ENCODE results near the gene LZTS3.
"Not testable (repeated sequence)": the region's sequence is repeated elsewhere in the genome, so short reads cannot be mapped to it uniquely, and the experiment has no call there.

LZTS3 gene

DNA sequence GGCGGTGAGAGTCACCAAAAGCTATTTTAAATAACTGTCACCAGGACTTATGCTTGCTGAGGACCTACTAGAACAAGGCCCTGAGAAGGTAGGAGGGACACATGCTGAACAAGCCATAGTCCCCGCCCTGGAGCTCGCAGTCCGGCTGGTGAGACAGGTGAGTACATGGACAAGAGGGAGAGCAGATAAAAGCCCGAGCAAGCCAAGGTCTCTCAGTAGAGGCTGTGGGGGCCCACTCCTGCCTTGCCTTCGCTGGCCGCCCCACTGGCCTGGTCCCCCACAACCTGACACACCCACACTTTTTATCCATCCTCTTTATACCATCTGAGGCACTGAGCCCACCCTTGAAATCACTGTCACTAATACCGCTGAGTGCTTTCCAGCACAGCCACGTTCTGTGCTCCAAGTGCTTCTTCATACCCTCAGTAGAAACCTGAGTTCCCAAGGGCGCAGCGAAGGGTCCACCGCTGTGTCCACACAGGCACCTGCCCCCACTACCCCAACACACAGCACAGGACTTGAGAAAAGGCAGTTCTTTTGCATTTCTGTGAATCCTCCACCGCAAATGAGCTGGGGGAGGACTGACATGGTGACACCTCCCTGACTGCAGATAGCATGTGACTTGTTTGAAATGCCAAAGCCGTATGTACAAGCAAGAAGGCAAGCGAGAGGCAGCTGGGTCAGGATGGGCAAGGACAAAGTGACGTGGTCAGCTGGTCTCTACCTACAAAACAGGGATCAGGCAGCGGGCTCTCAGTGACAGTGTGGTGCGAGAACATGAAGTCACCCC is 19.1 kb upstream of the LZTS3 start:
- no peak for DNase-seq (ENCODE audit: low read depth)

GRCh38 chr20:3190681-3191111 is 17.3 kb upstream of the LZTS3 start:
- DNase-seq (ENCODE audit: low read depth): no peak

- DNase-seq (ENCODE audit: low read depth): no peak
Measured at GRCh38 chr20:3189561-3190131, 16.3 kb upstream of the LZTS3 start.

DNA sequence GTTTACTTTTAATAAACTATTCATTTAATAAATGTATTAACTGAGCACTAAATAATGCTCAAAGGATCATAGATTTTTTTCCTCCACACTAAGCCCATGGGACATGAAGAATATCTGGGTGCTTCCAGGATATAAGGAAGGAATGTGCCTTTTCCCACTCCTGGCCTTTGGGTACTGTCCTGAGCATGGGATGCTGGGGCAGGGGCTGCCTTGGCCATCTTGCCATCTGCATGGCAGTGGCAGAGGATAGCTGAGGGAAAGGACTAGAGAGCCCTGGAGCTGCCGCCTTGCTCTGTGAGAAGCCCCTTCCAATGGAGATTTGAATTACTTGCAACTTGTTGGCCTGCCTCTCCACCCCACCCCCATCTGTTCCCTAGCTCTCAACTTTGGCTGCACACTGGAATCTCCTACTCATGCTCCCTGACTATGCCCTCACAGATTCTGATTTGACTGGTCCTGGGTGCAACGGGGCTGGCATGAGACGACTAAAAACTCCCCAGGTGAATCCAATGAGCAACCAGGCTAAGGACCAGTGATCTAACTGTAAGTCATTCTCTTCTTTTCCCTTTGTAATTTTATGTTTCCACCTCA is 15.6 kb upstream of the LZTS3 start:
- no peak for DNase-seq (ENCODE audit: low read depth)

- DNase-seq (ENCODE audit: low read depth): not testable (repeated sequence)
Measured at GRCh38 chr20:3187861-3188260, 14.5 kb upstream of the LZTS3 start.

GRCh38 chr20:3183896-3184612 is 10.7 kb upstream of the LZTS3 start:
- no peak for DNase-seq (ENCODE audit: low read depth)

DNA sequence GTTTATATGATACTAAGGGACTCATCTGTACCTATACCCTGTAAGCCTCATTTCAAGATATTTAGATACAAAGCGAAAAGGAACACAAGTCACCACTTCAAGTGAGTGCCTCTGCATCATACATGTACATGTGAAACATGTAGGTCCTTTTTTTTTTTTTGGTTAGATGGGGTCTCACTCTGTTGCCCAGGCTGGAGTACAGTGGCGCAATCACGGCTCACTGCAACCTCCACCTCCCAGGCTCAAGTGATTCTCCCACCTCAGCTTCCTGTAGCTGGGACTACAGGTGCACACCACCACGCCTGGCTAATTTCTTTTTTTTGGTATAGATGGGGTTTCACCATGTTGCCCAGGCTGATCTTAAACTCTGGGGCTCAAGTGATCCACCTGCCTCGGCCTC is 9.1 kb upstream of the LZTS3 start:
- not testable (repeated sequence) for DNase-seq (ENCODE audit: low read depth)

DNA sequence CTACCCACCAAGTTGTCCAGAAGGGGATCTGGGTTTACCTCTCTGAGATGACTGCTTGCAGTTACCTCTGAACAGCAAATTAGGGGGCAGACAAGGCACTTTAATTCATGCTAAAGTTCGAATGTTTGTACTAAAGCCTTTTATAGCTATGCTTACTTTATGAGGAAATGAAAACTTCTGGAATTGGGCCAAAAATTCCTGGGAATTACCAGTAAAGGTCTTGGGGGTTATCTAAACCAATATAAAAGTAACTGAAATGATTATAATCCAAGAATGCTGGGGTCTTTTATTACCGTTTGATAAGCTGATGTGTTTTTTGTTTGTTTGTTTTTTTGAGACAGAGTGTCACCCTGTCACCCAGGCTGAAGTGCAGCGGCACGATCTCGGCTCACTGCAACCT is 7.9 kb upstream of the LZTS3 start:
- no peak for DNase-seq (ENCODE audit: low read depth)

GRCh38 chr20:3180319-3180718 is 7.0 kb upstream of the LZTS3 start:
- no peak for DNase-seq (ENCODE audit: low read depth)

- no peak for DNase-seq (ENCODE audit: low read depth)
Measured at GRCh38 chr20:3177746-3178485, 4.6 kb upstream of the LZTS3 start.

GRCh38 chr20:3175270-3175669 is 1.9 kb upstream of the LZTS3 start:
- no peak for DNase-seq (ENCODE audit: low read depth)

DNA sequence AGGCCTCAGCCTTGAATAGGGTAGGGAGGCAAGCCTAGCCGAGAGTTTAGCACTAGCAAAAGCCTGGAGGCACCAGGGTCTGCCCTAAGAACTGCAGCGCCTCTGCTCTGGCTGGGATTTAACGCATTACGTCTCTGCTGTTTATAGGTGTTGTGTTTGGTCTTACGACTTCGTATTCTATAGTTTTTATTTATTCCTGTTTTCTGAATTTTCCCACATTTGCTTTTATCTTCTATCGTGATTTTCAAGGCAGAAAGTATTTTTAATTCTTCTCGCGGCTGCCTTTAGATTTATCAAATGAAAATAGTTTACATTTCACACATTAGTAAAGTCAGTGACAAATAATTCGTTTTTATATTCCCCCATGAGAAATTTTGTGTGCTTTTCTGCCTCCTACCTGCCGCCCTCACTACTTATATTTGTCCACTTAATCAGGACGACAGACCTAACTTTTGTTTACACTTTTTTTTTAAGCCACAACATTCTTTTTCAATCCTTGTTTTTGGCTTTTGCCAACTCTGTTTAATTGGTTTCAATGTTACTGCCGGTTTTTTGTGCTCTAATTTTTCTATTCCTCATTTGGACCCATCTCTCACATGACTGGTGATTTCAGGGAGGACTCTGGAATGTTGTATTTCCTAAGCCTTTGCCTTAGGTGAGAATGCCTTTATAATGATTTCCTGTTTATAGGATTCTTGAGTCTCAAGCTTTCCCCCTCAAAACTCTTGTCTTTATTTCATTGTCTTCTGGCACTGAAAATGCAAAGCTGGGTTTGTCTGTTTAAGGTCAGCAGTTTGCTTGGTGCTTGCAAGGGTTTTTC is 1.3 kb upstream of the LZTS3 start:
- peak; percentile 14 for DNase-seq (ENCODE audit: low read depth)

- DNase-seq (ENCODE audit: low read depth): peak; percentile 66
Measured at GRCh38 chr20:3173610-3174441, 477 bp upstream of the LZTS3 start.

- no peak for DNase-seq (ENCODE audit: low read depth)
Measured at GRCh38 chr20:3172126-3172932, 1.0 kb downstream of the LZTS3 start.

GRCh38 chr20:3171391-3172125 is 1.8 kb downstream of the LZTS3 start:
- no peak for DNase-seq (ENCODE audit: low read depth)

DNA sequence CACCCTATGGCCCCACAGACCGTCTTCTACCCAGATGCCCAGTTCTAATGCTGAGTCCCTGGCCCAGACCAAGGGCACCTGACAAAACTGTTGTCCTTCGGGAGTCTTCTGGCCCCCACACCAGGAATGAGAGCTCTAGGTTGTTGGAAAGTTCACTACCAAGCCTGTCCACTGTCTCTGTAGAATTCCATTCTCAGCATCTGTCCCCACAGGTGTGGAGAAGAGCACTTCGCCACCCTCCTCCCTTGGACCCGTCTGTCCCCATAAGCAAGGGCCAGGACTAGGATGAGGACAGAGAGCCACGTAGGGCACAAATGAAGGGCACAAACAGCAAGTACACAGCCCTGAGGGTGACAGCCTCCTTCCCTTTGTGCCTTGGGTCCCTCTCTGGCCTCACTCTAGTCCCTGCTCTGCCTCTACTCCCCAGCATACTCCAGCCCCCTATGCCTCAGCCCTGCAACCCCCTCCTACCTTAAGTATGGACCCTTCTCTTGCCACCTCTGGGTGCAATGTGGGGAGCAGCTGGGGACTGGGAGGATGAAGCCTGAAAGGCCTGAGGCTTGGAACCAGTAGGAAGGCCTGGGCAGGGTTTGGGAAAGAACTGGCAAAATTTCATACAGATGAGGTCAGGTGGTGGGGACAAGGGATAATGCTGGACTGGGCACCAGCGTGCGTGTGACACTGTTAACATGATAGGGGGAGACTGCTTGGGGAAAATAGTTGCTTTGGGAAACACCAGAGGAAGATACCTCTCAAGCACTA is 4.3 kb downstream of the LZTS3 start:
- no peak for DNase-seq (ENCODE audit: low read depth)

GRCh38 chr20:3168079-3168828 is 5.1 kb downstream of the LZTS3 start:
- DNase-seq (ENCODE audit: low read depth): no peak

Measured in fibroblast of gingiva (primary cell).